GM18511 (cell line): ENCODE data around the gene PAPPA2.
"Not testable (repeated sequence)": the region's sequence is repeated elsewhere in the genome, so short reads cannot be mapped to it uniquely, and the experiment has no call there.

ENCODE experiments used
- ATAC-seq: cut with Tn5 transposase; IDR thresholded peaks from one replicate; pipeline ENCODE4 v1.9.1; 2021; ENCODE audit warnings: mild to moderate bottlenecking, moderate library complexity; ENCODE audit not compliant: unreplicated experiment

PAPPA2 gene

DNA sequence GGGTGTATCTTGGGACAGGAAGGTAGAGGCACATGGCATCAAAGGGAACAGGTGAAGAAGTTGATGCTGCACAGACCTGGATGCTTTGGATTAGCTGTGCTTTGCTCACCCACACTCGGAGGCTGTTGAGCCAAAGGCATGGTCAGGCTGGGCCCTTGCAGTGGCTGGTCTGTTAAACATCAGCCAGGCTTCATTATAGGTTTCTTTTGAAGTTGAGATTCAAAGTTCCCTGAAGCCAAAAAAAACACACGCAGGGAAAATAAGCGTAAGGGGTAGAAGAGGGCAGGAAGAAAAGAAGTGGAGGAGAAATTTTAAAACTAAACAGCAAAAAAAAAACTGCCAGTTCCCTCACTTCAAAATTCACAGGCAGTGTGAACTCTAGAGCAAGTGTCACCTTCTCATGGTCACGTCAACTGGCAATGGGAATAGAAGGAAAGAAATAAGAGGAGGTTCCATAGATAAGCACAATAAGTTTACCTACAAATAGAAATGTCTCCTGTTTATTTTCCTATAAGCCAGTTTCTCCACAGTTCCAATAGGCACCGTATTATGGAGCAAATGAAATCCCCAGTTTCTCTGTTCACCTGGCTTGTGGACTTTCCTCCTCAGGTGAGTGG lies 139.5 kb downstream of the PAPPA2 start:
- no peak for ATAC-seq

DNA sequence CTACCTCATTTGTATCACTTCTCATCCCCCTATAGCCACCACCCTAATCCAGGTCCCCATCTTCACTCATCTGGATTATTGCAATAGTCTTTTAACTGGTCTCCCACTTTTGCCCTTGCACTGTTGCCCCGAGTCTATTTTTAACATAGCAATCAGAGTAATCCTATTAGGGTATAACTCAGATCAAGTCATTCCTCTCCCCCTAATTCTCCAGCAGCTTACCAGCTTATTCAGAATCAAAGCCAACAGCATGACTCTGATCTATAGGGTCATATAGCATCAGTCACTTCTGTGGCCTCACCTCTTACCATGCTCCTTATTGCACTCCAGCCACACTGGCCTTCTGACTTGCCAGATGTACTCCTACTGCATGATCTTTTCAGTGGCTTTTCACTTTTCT lies 140.7 kb downstream of the PAPPA2 start:
- ATAC-seq, result no peak

DNA sequence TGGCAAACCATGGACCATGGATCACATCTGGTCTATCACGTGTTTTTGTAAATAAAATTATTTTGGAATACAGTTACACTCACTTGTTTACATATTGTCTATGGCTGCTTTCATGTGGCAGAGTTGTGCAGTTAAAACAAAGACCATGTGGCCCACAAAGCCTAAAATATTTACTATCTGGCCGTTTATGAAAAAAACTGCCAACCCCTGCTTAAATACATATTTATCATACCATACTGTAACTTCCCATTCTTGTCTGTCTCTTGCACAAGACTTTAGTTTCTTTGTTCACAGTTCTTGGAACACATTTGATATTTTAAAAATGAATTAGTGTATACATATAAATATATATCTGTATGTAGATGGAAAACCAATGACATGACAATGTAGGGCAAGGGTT lies 141.5 kb downstream of the PAPPA2 start:
- ATAC-seq, result no peak

DNA sequence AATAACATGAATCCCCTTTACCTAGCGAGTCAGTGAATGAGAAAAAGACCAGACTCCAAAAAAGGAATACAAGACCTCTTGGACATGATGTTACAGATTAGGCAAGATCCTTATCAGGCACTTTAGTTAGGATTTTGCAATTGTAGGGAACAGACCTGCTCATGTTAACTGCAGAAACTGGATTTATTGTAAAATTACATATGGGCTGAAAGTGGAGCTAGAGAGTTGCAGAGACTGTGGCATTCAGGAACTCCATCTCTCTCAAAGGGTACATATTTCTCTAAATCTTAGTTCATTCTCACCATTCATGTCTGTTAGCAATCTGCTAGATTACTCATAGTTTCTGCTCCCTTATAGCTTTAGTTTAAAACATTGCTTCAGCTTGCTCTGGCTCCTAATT lies 142.2 kb downstream of the PAPPA2 start:
- ATAC-seq, result no peak

DNA sequence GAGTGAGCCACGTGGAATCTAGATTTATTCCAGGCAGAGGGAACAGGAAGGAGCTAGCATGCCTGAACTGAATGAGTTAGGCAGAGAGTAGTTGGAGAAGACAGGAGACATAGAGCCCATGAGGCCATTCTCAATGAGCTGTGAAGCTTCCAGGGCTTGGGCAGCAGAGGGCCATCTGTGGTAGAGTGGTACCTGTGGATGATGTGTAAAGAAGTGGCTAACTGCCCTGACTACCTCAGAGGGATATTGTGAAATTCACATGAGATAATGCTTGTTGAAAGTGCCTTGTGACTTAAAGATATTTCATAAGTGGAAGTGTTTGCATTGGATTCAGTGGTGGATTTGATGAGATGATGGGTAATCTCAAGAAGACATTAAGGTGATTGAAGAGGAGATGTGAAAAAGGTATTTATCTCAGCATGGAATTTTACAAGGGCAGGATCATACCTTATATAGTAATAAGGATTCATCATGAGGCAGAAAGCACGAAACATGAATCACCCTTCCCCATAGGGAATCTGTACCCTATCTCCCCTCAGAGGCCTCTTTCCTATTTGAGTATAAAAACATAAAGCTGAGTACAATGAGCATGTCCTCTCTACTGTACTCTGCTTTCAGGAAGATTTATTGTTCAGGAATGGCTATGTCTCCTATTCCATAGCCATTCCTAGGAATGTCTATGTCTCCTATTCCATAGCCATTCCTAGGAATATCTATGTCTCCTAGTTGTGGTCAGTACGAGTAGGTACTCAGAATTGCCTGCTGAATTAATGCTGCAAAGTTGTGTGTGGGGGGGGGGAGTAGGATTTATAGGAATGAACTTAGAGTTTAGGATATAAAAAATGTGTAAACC lies 146.8 kb downstream of the PAPPA2 start:
- no peak for ATAC-seq

DNA sequence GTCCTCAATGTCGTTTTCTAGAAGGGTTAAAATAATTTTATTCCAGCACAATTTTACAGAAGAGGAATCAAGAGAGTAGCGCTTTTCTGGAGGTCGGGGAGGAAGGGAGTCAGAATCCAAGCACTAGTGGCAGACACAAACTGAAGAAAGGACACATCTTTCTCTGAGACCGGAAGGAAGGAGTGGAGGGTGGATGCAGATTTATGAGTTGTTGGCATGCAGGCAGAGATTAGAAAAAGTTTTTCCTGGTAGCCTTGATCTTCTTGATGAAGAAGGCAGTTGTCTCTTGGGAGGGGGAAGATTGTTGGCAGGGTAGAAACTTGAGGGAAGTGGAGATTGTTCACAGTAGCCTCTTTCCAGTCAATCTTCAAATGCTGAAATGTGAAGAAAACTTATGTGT lies 149.8 kb downstream of the PAPPA2 start:
- no peak for ATAC-seq

DNA sequence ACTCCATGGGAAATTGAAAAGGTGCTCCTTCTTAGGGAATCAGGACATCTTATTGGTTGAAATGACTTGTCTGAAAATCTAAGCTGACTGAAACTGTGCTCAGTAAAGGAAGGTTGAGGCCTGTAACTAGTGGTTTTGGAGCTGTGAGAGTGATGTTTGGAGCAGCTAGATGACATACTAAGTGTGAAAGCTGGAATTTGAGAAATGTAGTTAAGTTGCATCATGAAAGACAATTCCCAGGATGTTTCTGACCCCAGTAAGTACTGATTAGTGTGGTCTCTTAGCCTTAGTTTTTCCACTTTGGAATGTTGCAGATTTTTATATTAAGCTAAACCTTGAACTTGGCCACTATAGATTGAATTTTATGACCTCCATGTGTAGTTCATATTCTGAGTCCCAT lies 154.9 kb downstream of the PAPPA2 start:
- no peak for ATAC-seq

DNA sequence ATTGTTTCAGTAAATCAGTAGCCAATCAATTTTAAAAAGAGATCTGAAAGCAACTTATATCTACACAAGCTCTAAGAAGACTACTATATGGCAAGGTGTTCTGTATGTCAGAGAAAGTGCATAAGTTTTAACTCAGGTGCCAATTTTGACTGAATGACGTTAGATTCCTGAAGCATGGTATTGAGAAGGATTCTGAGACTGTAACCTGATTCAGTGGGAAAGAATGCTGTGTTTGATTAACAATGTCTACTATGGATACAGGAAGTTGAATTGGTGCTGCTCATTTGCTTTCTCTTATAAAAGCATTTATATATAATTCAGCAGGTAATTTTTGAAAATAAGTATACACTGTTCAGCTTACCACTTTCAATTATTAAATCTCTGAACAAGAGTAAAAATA lies 156.3 kb downstream of the PAPPA2 start:
- no peak for ATAC-seq

DNA sequence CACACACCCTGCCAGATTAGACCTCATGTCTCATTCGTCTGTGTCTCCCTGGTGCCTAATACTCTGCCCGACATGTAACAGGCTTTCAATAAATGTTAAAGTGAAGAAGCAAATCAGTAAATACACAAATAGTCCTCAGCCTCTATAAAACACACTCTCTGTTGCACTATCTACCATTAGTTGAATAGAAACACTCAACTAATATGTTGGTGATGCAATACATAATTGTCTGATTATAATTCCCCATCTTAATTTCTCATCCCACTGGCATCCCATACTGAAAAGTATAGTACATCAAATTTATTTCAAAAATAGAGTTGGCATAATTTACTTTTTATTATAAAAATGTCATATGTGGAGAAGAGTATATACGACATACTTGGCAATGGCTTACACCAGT lies 162.4 kb downstream of the PAPPA2 start:
- no peak for ATAC-seq

DNA sequence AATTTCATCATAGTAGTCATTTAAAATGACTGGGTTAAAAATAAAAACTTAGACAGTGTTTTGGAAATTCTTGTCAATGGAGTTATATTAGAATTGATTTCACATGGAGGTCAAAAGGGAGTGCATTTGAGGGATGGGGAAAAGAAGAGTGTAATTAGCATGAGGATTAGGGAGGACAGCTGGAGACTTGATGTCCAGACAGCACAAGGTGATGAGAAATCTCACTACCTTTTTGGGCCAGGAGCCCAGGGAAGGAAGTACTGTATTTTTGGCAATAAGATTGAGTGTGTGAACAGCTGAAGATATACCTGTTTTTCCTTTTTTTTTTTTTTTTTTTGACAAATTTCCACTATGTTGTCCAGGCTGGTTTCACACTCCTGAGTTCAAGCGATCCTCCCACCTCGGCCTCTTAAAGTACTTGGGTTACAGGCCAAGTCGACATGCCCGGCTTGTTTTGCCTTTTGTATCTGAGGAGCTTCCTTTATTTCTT lies 163.6 kb downstream of the PAPPA2 start:
- ATAC-seq, result no peak

DNA sequence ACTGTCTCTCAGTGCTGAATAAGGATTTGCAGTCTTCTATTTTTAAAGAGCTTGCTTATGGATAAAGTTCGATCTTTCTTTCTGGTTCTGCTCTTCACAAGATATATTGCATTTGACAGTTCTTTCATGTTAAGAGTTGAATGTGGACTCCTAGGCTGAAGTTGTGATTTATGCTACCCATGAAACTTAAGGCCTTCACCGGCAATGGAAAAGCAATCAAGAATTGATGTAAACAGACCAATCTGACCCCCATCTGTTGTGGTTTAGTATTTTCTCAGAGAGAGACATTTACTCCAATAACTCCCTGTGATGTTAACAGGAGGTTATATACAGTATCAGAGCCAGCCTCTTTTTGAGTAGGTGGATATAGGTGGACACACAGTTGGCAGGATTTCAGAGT lies 165.8 kb downstream of the PAPPA2 start:
- no peak for ATAC-seq

DNA sequence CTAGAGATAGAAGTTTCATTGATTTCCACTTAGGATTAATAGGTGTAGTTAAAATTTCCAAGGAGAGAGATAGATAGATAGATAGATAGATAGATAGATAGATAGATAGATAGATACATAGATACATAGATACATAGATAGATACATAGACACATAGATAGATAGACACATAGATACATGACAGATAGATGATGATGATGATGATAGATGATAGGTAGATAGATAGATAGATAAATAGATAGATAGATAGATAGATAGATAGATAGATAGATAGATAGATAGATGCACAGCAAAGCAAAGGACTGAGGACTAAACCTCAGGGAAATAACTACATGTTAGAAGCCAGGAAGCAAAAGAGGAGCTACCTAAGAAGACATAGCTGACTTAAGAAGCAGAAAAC lies 171.8 kb downstream of the PAPPA2 start:
- ATAC-seq, result not testable (repeated sequence)

DNA sequence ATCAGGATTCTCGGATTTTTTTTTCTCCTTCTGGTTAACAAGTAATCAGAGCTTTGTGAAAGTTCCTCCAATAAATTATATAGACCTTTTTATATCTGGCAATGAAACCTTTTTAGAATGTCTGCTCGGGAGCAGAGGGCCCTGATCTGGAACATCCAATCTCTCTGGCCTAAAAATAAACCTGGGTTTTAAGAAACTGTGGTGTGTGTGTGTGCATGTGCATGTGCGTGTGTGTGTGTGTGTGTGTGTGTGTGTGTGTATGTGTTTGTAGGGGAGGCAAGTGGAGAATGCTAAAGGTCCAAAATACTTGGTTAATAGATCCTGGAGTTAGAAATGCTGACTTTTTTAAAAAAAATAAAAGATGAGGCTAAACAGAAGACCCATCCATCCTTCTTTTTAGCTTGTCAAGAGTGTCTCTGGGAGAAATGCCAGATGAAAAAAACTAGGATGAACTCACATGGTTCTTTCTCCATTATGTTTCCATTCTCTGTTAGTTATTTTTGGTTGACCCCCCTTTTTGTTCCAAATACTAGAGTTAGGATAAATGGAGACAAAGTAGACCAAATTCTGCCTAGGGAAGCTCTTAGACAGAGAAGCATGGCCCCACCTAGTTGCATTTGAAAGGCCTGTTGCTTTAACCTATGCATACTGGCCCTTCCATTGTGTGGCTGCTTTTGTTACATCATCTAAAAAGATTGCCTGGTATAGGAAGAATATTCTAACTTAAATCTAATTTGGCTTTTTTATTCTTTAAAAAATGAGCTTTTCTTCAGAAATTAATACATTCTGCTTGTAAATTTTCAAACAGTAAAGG lies 175.9 kb downstream of the PAPPA2 start:
- ATAC-seq, result no peak

DNA sequence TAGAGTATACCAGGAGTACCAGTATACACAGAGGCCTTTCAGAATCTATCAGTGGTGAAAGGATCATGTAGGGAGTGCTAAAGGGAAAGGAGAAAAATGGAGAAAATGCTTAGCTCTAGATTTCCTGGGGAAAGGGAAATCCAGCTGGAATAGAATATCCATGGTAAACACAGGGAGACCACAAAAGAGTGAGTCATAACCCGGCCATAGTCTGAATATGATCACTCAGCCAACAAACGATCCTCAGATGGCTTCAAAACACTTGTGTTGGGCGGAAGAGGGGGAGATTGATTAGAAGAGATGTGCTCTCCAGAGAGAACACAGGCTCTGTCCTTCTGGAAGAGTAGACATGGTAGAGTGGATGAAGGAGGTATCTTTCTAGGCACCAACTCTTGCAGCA lies 180.6 kb downstream of the PAPPA2 start:
- ATAC-seq, result no peak

DNA sequence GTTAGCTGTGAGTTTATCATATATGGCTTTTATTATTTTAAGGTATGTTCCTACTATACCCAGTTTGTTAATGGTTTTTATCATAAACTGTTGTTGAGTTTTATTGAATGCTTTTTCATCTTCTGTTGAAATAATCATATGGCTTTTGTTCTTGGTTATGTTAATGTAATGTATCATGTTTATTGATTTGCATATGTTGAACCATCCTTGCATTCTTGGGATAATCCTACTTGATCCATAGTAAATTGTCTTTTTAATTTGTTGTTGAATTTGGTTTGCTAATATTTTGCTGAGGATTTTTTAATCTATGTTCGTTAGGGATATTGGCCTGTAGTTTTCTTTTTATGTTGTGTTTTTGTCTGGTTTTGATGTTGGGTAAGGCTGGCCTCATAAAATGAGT lies 185.6 kb downstream of the PAPPA2 start:
- ATAC-seq, result no peak

DNA sequence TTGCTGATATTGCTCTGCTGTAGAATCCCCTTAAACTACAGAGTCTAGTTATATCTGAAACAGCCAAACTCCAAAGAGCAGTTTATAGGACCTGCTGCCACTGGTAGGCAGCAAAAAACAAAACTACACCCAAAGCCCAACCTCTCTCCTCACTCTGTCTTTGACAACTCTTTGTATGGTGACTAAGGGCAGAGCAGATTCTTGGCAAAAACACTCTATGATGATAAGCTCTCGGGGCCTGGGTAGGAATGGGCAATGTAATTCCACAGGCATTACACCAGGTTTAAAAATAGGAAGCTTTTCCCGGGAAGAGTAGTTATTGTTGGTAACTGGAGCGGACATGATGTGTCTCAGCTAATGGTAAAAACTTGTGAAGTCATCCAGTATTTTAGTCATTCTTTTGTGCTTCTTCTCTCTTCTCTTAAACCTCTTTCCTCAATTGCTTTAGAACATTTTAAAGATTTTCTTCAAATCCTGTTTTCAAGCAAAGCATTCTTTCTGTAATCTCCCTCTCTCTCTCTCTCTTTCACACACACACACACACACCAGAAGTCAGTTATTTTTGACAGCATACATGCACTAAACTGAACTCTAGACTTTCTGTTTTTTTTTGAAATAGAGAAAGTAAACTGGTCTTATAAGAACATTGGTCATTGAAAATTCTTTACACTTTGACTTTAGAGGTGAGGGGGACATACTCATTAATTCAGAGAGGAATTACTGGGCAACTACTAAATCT lies 193.5 kb downstream of the PAPPA2 start:
- ATAC-seq, result no peak

DNA sequence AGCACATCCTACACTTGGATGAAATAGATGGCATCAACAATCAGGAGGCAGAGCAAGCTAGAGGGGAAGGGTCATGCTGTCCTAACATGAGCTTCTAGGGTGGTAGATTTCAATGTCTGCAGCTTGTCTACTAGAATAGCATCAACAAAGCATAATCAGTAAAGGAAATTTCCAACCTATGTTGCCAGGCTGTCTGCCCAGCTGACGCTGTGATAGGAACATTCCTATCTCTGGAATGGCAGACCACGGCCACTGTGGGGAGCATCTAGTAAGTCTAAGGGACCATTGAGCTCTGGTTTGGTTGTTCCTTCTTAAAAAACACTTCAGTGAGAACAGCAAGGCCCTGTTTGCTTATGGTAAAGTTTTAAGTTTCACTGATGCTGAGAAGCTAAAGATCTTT lies 206.8 kb downstream of the PAPPA2 start:
- ATAC-seq, result no peak

DNA sequence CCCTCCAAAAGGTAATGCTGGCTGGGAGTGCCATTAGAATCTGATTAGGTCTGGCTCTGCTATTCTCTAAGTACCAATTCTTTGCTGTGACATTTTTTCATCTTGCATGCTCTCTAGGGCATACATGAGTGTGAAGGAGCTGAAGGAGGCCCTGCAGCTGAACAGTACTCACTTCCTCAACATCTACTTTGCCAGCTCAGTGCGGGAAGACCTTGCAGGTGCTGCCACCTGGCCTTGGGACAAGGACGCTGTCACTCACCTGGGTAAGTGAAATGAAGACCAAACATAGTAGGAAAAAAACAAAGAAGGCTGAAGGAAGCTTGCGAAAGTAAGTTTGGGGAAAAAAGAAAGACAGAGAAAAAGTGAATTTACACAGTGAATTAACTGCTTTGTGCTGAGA lies 207.9 kb downstream of the PAPPA2 start:
- ATAC-seq, result no peak

DNA sequence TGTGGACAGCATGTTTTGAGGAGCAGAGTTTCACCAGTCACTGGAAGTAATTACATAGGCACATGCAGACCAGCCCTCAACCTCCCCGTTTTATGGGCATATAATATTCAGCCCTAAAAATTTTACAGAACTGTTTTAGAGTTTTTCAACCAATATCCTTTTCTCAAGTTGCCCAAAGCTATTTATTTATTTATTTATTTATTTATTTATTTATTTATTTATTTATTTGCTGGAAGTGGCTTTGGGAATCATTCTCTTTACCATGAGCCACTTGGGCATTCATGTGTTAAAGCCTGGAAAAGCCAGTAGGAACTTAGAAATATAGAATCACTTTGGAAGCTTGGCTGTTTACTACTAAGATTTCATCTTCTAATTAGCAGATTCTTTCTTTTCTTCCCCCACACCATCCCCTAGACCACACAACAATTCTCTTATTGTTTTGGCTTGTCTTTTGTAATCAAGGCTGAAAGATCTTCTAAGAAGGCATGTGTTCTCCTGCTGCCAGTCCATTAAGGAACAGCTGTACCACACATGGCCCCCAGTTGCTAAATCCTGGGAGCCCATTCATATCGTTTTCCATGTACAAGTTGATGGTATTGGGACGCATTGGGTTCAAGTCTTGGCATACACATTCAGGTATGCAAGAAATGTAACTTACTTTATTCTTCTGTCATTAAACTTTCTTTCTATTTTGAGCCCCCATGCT lies 220.0 kb downstream of the PAPPA2 start:
- no peak for ATAC-seq
